ENCODE measurements around the gene DYSF.

Gene DYSF

DNA sequence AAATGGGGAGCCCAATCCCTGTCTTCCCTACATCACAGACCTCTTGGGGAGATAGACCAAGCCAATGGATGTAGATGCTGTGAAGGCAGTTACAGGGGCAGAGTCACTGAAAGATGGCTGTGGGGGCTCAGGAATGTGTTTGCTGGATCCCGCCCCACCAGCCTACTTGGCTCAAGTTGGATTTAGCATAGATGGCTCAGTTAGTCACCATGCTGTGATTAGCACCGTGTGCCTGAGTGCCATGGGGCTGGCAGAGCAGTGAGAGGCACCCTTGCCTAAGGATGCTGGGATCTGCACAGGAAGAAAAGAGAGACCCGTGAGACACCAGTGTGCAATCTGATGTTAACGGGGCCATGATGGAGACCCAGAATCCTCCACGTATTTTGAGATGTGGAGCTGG is 228.3 kb downstream of the DYSF start:
- H3K27ac ChIP-seq (ENCODE audit: extremely low read depth, low read depth, low read length) = no peak overlapping the region
- peaks cover 4% of the 10 kb centered on the region for H3K4me1 ChIP-seq (ENCODE audit: control insufficient read depth, insufficient read depth, low read length)
- no peaks in the 10 kb centered on the region for H3K9me3 ChIP-seq (ENCODE audit: control insufficient read depth, insufficient read depth, low read depth, low read length)
- POLR2A ChIA-PET = no interaction called here
- no peaks in the 10 kb centered on the region for H3K36me3 ChIP-seq (ENCODE audit: control insufficient read depth in 2 of 2, insufficient read depth in 1 of 2, low read length in 2 of 2)
- no peak overlapping the region for H3K4me3 ChIP-seq (ENCODE audit: low read depth, low read length)
- CTCF ChIA-PET = interaction anchor here (0.6 kb wide), 1 partner anchor 10 kb away, joined by 3 read pairs; no protein-coding TSS in a partner anchor
- TF ChIP-seq ZNF292 (tag by site-specific recombination; IDR thresholded peaks at IDR 0.05; ENCODE audit: borderline replicate concordance, low read depth) (no peak), ZEB2 (tag by site-specific recombination; IDR thresholded peaks at IDR 0.05) (no peak), ZNF626 (tag by site-specific recombination; IDR thresholded peaks at IDR 0.05) (no peak), ZNF266 (tag by site-specific recombination; IDR thresholded peaks at IDR 0.05; ENCODE audit: low read depth) (no peak), HOXA7 (CRISPR knock-in tag; IDR thresholded peaks at IDR 0.05; ENCODE audit: borderline replicate concordance) (no peak), ZNF544 (tag by site-specific recombination; IDR thresholded peaks at IDR 0.05) (no peak), ZNF423 (tag by site-specific recombination; IDR thresholded peaks at IDR 0.05) (no peak), ZNF350 (tag by site-specific recombination; IDR thresholded peaks at IDR 0.05) (no peak)
- TF ChIP-seq, protein P1, sequence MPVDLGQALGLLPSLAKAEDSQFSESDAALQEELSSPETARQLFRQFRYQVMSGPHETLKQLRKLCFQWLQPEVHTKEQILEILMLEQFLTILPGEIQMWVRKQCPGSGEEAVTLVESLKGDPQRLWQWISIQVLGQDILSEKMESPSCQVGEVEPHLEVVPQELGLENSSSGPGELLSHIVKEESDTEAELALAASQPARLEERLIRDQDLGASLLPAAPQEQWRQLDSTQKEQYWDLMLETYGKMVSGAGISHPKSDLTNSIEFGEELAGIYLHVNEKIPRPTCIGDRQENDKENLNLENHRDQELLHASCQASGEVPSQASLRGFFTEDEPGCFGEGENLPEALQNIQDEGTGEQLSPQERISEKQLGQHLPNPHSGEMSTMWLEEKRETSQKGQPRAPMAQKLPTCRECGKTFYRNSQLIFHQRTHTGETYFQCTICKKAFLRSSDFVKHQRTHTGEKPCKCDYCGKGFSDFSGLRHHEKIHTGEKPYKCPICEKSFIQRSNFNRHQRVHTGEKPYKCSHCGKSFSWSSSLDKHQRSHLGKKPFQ (tag by site-specific recombination; IDR thresholded peaks at IDR 0.05) = no peak
- TF ChIP-seq, protein P2, sequence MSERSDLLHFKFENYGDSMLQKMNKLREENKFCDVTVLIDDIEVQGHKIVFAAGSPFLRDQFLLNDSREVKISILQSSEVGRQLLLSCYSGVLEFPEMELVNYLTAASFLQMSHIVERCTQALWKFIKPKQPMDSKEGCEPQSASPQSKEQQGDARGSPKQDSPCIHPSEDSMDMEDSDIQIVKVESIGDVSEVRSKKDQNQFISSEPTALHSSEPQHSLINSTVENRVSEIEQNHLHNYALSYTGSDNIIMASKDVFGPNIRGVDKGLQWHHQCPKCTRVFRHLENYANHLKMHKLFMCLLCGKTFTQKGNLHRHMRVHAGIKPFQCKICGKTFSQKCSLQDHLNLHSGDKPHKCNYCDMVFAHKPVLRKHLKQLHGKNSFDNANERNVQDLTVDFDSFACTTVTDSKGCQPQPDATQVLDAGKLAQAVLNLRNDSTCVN (tag by site-specific recombination; optimal IDR thresholded peaks at IDR 0.05) = no peak
- TF ChIP-seq, protein P3, sequence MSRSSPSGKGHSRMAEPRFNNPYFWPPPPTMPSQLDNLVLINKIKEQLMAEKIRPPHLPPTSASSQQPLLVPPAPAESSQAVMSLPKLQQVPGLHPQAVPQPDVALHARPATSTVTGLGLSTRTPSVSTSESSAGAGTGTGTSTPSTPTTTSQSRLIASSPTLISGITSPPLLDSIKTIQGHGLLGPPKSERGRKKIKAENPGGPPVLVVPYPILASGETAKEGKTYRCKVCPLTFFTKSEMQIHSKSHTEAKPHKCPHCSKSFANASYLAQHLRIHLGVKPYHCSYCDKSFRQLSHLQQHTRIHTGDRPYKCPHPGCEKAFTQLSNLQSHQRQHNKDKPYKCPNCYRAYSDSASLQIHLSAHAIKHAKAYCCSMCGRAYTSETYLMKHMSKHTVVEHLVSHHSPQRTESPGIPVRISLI (tag by site-specific recombination; IDR thresholded peaks at IDR 0.05) = no peak
- TF ChIP-seq, protein P4, sequence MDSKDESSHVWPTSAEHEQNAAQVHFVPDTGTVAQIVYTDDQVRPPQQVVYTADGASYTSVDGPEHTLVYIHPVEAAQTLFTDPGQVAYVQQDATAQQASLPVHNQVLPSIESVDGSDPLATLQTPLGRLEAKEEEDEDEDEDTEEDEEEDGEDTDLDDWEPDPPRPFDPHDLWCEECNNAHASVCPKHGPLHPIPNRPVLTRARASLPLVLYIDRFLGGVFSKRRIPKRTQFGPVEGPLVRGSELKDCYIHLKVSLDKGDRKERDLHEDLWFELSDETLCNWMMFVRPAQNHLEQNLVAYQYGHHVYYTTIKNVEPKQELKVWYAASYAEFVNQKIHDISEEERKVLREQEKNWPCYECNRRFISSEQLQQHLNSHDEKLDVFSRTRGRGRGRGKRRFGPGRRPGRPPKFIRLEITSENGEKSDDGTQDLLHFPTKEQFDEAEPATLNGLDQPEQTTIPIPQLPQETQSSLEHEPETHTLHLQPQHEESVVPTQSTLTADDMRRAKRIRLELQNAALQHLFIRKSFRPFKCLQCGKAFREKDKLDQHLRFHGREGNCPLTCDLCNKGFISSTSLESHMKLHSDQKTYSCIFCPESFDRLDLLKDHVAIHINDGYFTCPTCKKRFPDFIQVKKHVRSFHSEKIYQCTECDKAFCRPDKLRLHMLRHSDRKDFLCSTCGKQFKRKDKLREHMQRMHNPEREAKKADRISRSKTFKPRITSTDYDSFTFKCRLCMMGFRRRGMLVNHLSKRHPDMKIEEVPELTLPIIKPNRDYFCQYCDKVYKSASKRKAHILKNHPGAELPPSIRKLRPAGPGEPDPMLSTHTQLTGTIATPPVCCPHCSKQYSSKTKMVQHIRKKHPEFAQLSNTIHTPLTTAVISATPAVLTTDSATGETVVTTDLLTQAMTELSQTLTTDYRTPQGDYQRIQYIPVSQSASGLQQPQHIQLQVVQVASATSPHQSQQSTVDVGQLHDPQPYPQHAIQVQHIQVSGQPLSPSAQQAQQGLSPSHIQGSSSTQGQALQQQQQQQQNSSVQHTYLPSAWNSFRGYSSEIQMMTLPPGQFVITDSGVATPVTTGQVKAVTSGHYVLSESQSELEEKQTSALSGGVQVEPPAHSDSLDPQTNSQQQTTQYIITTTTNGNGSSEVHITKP (tag by site-specific recombination; IDR thresholded peaks at IDR 0.05) = no peak
- TF ChIP-seq, protein P5, sequence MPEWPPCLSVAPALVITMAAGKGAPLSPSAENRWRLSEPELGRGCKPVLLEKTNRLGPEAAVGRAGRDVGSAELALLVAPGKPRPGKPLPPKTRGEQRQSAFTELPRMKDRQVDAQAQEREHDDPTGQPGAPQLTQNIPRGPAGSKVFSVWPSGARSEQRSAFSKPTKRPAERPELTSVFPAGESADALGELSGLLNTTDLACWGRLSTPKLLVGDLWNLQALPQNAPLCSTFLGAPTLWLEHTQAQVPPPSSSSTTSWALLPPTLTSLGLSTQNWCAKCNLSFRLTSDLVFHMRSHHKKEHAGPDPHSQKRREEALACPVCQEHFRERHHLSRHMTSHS (tag by site-specific recombination; IDR thresholded peaks at IDR 0.05) = no peak

DNA sequence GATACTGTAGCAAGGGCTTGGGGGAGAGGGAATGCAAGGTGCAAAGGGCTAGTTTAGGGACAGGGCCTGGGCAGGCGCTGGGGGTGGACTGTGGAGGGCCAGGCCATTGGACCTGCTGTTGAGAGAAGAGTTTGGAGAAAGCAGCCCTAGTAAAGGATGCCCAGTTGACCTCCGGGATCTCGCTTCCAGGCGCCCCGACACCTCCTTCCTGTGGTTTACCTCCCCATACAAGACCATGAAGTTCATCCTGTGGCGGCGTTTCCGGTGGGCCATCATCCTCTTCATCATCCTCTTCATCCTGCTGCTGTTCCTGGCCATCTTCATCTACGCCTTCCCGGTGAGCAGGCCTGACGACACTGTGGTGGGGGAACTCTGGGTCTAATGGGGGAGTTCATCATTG is 229.0 kb downstream of the DYSF start:
- Histone ChIP-seq H3K4me3 (ENCODE audit: low read depth, low read length) (no peak overlapping the region), H3K27ac (ENCODE audit: extremely low read depth, low read depth, low read length) (no peak overlapping the region), H3K4me1 (ENCODE audit: control insufficient read depth, insufficient read depth, low read length) (peaks cover 4% of the 10 kb centered on the region), H3K9me3 (ENCODE audit: control insufficient read depth, insufficient read depth, low read depth, low read length) (no peaks in the 10 kb centered on the region), H3K36me3 (ENCODE audit: control insufficient read depth in 2 of 2, insufficient read depth in 1 of 2, low read length in 2 of 2) (no peaks in the 10 kb centered on the region)
- POLR2A ChIA-PET = no interaction called here
- CTCF ChIA-PET = interaction anchor here (0.7 kb wide), 1 partner anchor 56 kb away, joined by 3 read pairs; no protein-coding TSS in a partner anchor
- TF ChIP-seq SALL2 (tag by site-specific recombination; IDR thresholded peaks at IDR 0.05; ENCODE audit: borderline replicate concordance) (no peak), ZNF624 (tag by site-specific recombination; IDR thresholded peaks at IDR 0.05) (no peak), ZNF169 (tag by site-specific recombination; IDR thresholded peaks at IDR 0.05) (no peak), ZNF510 (tag by site-specific recombination; IDR thresholded peaks at IDR 0.05; ENCODE audit: insufficient replicate concordance) (no peak), ZNF777 (tag by site-specific recombination; IDR thresholded peaks at IDR 0.05; ENCODE audit: borderline replicate concordance) (no peak), ZNF610 (tag by site-specific recombination; IDR thresholded peaks at IDR 0.05; ENCODE audit: borderline replicate concordance) (no peak), ZBTB8A (tag by site-specific recombination; IDR thresholded peaks at IDR 0.05) (no peak), ZNF133 (tag by site-specific recombination; IDR thresholded peaks at IDR 0.05) (no peak), ZFP3 (tag by site-specific recombination; IDR thresholded peaks at IDR 0.05; ENCODE audit: low read depth) (no peak), ZNF248 (tag by site-specific recombination; IDR thresholded peaks at IDR 0.05) (no peak), ZNF37A (tag by site-specific recombination; IDR thresholded peaks at IDR 0.05) (no peak), ZNF175 (tag by site-specific recombination; IDR thresholded peaks at IDR 0.05) (no peak), SP2 (tag by site-specific recombination; IDR thresholded peaks at IDR 0.05) (no peak)
- TF ChIP-seq, protein P6, sequence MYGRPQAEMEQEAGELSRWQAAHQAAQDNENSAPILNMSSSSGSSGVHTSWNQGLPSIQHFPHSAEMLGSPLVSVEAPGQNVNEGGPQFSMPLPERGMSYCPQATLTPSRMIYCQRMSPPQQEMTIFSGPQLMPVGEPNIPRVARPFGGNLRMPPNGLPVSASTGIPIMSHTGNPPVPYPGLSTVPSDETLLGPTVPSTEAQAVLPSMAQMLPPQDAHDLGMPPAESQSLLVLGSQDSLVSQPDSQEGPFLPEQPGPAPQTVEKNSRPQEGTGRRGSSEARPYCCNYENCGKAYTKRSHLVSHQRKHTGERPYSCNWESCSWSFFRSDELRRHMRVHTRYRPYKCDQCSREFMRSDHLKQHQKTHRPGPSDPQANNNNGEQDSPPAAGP (tag by site-specific recombination; IDR thresholded peaks at IDR 0.05) = no peak

Measured in HEK293 (cell line).